Loucy (cell line): ENCODE results near the gene OBP2A.

ENCODE experiments used
- EZH2phosphoT487 ChIP-seq: fragments of 200-600 bp; IDR thresholded peaks from 2 replicates; pipeline ENCODE4 v1.6.1; 2018; ENCODE audit warnings: antibody characterized with exemption, mild to moderate bottlenecking, moderate library complexity, borderline replicate concordance
- TF ChIP-seq, protein P1 (sequence below): fragments of 200-600 bp; sonication (generic); conservative IDR thresholded peaks from 2 replicates; pipeline ENCODE4 v1.5.1; 2014; ENCODE audit warnings: mild to moderate bottlenecking, antibody characterized with exemption, low read length

GRCh38 chr9:135530146-135530545, 15.8 kb upstream of the OBP2A start:
- TF ChIP-seq, protein P1, sequence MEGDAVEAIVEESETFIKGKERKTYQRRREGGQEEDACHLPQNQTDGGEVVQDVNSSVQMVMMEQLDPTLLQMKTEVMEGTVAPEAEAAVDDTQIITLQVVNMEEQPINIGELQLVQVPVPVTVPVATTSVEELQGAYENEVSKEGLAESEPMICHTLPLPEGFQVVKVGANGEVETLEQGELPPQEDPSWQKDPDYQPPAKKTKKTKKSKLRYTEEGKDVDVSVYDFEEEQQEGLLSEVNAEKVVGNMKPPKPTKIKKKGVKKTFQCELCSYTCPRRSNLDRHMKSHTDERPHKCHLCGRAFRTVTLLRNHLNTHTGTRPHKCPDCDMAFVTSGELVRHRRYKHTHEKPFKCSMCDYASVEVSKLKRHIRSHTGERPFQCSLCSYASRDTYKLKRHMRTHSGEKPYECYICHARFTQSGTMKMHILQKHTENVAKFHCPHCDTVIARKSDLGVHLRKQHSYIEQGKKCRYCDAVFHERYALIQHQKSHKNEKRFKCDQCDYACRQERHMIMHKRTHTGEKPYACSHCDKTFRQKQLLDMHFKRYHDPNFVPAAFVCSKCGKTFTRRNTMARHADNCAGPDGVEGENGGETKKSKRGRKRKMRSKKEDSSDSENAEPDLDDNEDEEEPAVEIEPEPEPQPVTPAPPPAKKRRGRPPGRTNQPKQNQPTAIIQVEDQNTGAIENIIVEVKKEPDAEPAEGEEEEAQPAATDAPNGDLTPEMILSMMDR = no peak
- no peak for TF ChIP-seq EZH2phosphoT487
